ENCODE measurements around the gene NFIA. TPM values are rescaled to one million over a fixed set of nuclear protein-coding genes. Genes with fewer than 3 reads are reported as not detected.

The NFIA gene
- total and polyA plus RNA-seq, 9 of the 15 experiments (the other 6 are each of a cell fraction or from before 2014, with no cell fraction given), result 5.3 to 24.9 (median 9.8) TPM

GRCh38 chr1:61076728-61077675 is 5.4 kb upstream of the NFIA start (continued):
- no peak for TF ChIP-seq NR0B1 (IDR thresholded peaks at IDR 0.05; ENCODE audit: partially characterized antibody)
- peak; percentile 42 to 44 for TF ChIP-seq E2F6 (IDR thresholded peaks at IDR 0.05; ENCODE audit: borderline replicate concordance in 1 of 2, extremely low read depth in 1 of 2, insufficient read depth in 1 of 2, insufficient read length in 1 of 2, low read depth in 1 of 2, low read length in 1 of 2, poor library complexity in 1 of 2, severe bottlenecking in 1 of 2)
- 0 out of 2 replicates have a peak, but pooled peaks have one; percentile 15 for TF ChIP-seq SMARCE1 (IDR thresholded peaks at IDR 0.05)
- peak; percentile 96 for TF ChIP-seq VEZF1 (CRISPR knock-in tag; IDR thresholded peaks at IDR 0.05)
- peak; percentile 48 for TF ChIP-seq ZBTB40 (IDR thresholded peaks at IDR 0.05)
- TF ChIP-seq ZBTB40 (CRISPR knock-in tag; IDR thresholded peaks at IDR 0.05), result no peak
- TF ChIP-seq ARID1B (IDR thresholded peaks at IDR 0.05), result peak; percentile 49; the same call in 1 of the 2 replicates
- no peak for TF ChIP-seq U2AF2 (optimal IDR thresholded peaks at IDR 0.05; ENCODE audit: low read depth, low read length)
- no peak for TF ChIP-seq NUFIP1 (IDR thresholded peaks at IDR 0.05; ENCODE audit: partially characterized antibody)
- no peak for TF ChIP-seq KDM2B (CRISPR knock-in tag; IDR thresholded peaks at IDR 0.05)
- TF ChIP-seq ZNF445 (CRISPR knock-in tag; IDR thresholded peaks at IDR 0.05; ENCODE audit: low read depth), result no peak
